Tibial artery (tissue), 4 donors: ENCODE data around the gene CABLES2.

Experiments used
- DNase-seq, 2 donors: peaks; one replicate each; pipeline ENCODE4 v3.0.0-alpha.2; 2019
- H3K27ac ChIP-seq, 2 donors: fragments of 200-600 bp; sonication (generic) in 1 of 2; 1 replicate in 1 of 2; 2 replicates in 1 of 2; pipeline ENCODE4 v1.5.1; 2018 to 2019; ENCODE audit warnings: mild to moderate bottlenecking in 1 of 2
- H3K27me3 ChIP-seq, 2 donors: fragments of 200-600 bp; sonication (generic) in 1 of 2; one replicate each; pipeline versions ENCODE4 v1.5.1 to v1.6.0; 2016 to 2019
- H3K36me3 ChIP-seq, 3 donors: fragments of 200-600 bp; sonication (generic) in 2 of 3; one replicate each; pipeline ENCODE4 v1.5.1; 2016 to 2019; ENCODE audit warnings: mild to moderate bottlenecking in 2 of 3
- H3K4me1 ChIP-seq, 4 donors: fragments of 200-600 bp; sonication (generic) in 2 of 4; 1 replicate in 3 of 4; 2 replicates in 1 of 4; pipeline ENCODE4 v1.5.1; 2016 to 2019
- H3K4me3 ChIP-seq, 2 donors: fragments of 200-600 bp; sonication (generic) in 1 of 2; 1 replicate in 1 of 2; 2 replicates in 1 of 2; pipeline ENCODE4 v1.5.1; 2018 to 2019; ENCODE audit warnings: mild to moderate bottlenecking in 2 of 2
- H3K9me3 ChIP-seq, 3 donors: fragments of 200-600 bp; sonication (generic) in 1 of 3; one replicate each; pipeline ENCODE4 v1.5.1; 2016 to 2019
- CTCF ChIP-seq, 2 experiments: fragments of 200-600 bp in 1 of 2; fragments of 450-650 bp in 1 of 2; IDR thresholded peaks; one replicate each; pipeline ENCODE4 v1.5.1; 2017 to 2019; ENCODE audit warnings: antibody characterized with exemption in 2 of 2, mild to moderate bottlenecking in 1 of 2, moderate library complexity in 1 of 2
- intact Hi-C: fragments of 100-400 bp; cut with DNase I; formaldehyde crosslinking; loops from one replicate; pipeline ENCODE4 v1.15.0; 2023; ENCODE audit warnings: low total_unique reads

Gene CABLES2

GRCh38 chr20:62430866-62431447 is 23.9 kb upstream of the CABLES2 start:
- H3K9me3 ChIP-seq: no peaks in the 10 kb centered on the region
- DNase-seq: no peak
- TF ChIP-seq CTCF (IDR thresholded peaks at IDR 0.05): no peak
- H3K4me1 ChIP-seq: peaks cover 0 to 21% (median 13%) of the 10 kb centered on the region in 4 donors
- H3K4me3 ChIP-seq: no peak overlapping the region
- intact Hi-C loops: no loop called here
- no peaks in the 10 kb centered on the region for H3K36me3 ChIP-seq
- H3K27ac ChIP-seq: no peak overlapping the region
- H3K27me3 ChIP-seq: peaks cover 0 to 47% of the 10 kb centered on the region in 2 donors

- H3K4me3 ChIP-seq: no peak overlapping the region
- H3K36me3 ChIP-seq: no peaks in the 10 kb centered on the region
- intact Hi-C loops: no loop called here
- peaks cover 0 to 21% (median 13%) of the 10 kb centered on the region in 4 donors for H3K4me1 ChIP-seq
- peaks cover 0 to 49% of the 10 kb centered on the region in 2 donors for H3K27me3 ChIP-seq
- DNase-seq: no peak
- no peaks in the 10 kb centered on the region for H3K9me3 ChIP-seq
- no peak overlapping the region for H3K27ac ChIP-seq
- TF ChIP-seq CTCF (IDR thresholded peaks at IDR 0.05): no peak
Observed at GRCh38 chr20:62430311-62430853, 23.3 kb upstream of the CABLES2 start.

GRCh38 chr20:62429455-62430310 is 22.6 kb upstream of the CABLES2 start:
- peaks cover 0 to 21% (median 12%) of the 10 kb centered on the region in 4 donors for H3K4me1 ChIP-seq
- no peak overlapping the region for H3K4me3 ChIP-seq
- no peak overlapping the region for H3K27ac ChIP-seq
- DNase-seq: no peak
- H3K27me3 ChIP-seq: peaks cover 0 to 56% of the 10 kb centered on the region in 2 donors
- no peaks in the 10 kb centered on the region for H3K9me3 ChIP-seq
- TF ChIP-seq CTCF (IDR thresholded peaks at IDR 0.05): no peak
- H3K36me3 ChIP-seq: no peaks in the 10 kb centered on the region
- intact Hi-C loops: no loop called here

GRCh38 chr20:62428396-62429295 is 21.6 kb upstream of the CABLES2 start:
- no peak for DNase-seq
- Histone ChIP-seq H3K27me3 (peaks cover 0 to 67% of the 10 kb centered on the region in 2 donors), H3K27ac (no peak overlapping the region), H3K4me3 (no peak overlapping the region), H3K9me3 (no peaks in the 10 kb centered on the region), H3K36me3 (no peaks in the 10 kb centered on the region), H3K4me1 (peaks cover 0 to 12% (median 5%) of the 10 kb centered on the region in 4 donors)
- intact Hi-C loops: no loop called here
- TF ChIP-seq CTCF (IDR thresholded peaks at IDR 0.05): no peak

- no peak for DNase-seq
- H3K4me3 ChIP-seq: no peak overlapping the region
- no peaks in the 10 kb centered on the region for H3K9me3 ChIP-seq
- peaks cover 0 to 73% of the 10 kb centered on the region in 2 donors for H3K27me3 ChIP-seq
- H3K27ac ChIP-seq: no peak overlapping the region
- no peak for TF ChIP-seq CTCF (IDR thresholded peaks at IDR 0.05)
- intact Hi-C loops: no loop called here
- peaks cover 0 to 7% (median 0%) of the 10 kb centered on the region in 4 donors for H3K4me1 ChIP-seq
- H3K36me3 ChIP-seq: no peaks in the 10 kb centered on the region
Observed at GRCh38 chr20:62428002-62428372, 20.9 kb upstream of the CABLES2 start.
